HCT116 (cell line): ENCODE results near the gene CCDC9.

Source experiments
- EZH2 ChIP-seq: fragments of 200-600 bp; sonication (generic); IDR thresholded peaks from 2 replicates; pipeline ENCODE4 v1.6.1; 2017; ENCODE audit warnings: antibody characterized with exemption, mixed run types
- TF ChIP-seq, protein P1 (sequence below), 3 experiments: fragments of 200-600 bp in 1 of 3; sonication (generic) in 1 of 3; IDR thresholded peaks in 2 of 3; conservative IDR thresholded peaks in 1 of 3; 2 replicates each; pipeline ENCODE4 v1.5.1; 2012 to 2017; ENCODE audit warnings: low read depth in 2 of 3, low read length in 2 of 3, antibody characterized with exemption in 1 of 3, borderline replicate concordance in 1 of 3, control low read depth in 1 of 3, mild to moderate bottlenecking in 1 of 3, mixed read lengths in 1 of 3, mixed run types in 1 of 3, moderate library complexity in 1 of 3; ENCODE audit not compliant: insufficient read depth in 1 of 3

DNA sequence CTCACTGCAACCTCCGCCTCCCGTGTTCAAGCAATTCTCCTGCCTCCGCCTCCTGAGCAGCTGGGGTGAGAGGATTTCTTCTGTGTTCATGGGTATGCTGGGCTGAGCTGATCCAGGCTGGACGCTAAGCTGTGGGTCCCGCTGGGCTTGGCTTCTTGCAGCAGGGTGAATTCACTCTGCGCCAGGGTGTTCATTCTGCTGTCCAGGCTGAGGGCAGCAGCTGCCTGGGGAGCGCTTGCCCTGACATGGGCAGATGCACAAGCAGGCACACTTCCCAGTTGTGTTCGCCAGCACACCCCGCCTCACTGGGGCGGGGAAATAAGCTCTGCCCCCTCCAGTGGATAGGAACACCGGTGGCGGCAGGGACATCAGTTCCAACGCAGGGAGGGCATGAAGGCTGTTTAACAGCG, 11.0 kb downstream of the CCDC9 start:
- TF ChIP-seq EZH2 = no peak
- TF ChIP-seq, protein P1, sequence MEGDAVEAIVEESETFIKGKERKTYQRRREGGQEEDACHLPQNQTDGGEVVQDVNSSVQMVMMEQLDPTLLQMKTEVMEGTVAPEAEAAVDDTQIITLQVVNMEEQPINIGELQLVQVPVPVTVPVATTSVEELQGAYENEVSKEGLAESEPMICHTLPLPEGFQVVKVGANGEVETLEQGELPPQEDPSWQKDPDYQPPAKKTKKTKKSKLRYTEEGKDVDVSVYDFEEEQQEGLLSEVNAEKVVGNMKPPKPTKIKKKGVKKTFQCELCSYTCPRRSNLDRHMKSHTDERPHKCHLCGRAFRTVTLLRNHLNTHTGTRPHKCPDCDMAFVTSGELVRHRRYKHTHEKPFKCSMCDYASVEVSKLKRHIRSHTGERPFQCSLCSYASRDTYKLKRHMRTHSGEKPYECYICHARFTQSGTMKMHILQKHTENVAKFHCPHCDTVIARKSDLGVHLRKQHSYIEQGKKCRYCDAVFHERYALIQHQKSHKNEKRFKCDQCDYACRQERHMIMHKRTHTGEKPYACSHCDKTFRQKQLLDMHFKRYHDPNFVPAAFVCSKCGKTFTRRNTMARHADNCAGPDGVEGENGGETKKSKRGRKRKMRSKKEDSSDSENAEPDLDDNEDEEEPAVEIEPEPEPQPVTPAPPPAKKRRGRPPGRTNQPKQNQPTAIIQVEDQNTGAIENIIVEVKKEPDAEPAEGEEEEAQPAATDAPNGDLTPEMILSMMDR (IDR thresholded peaks at IDR 0.05 in 2 of 3, conservative IDR thresholded peaks at IDR 0.05 in 1 of 3; ENCODE audit: borderline replicate concordance in 1 of 3, insufficient read depth in 1 of 3, low read depth in 2 of 3, low read length in 2 of 3) = no peak
